ENCODE measurements around the gene KRT23. TPM values are rescaled to one million over a fixed set of nuclear protein-coding genes. Genes with fewer than 3 reads are reported as not detected.

KRT23 gene
- total RNA-seq, 4 donors from 2014 or later = 0.38 to 19.6 (median 4.9) TPM

DNA sequence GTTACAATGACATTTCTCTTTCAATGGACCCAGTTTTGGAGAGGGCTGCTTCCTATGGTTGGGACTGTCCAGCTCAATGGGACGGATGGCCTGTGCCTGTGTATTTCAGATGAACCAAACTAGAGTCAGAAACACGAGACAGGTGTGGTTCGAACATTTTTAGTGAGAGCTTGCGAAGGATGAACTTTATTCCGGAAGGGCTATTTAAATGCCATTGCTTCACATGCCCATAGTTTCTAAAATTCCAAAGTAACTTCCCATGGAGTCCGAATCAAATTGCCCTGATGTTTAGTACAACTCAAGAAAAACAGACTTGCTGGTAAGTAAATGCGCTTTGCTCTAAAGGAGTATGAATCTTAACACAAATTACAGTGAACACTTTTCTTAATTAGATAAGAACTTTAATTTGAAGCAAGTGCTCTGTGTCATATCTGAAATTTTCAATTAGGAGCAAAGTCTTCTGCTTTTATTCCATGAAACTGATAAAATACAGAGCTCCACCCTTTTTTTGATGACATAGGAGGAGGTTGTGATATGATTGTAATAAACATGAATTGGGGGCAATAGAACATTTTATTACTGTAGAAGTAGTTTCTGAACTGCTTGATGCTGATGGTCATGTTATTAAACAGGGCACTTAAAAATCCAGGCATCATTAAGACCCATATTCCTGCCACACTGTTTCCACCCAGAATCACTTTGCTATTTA is 53.7 kb downstream of the KRT23 start:
- DNase-seq = no peak
- H3K36me3 ChIP-seq = no peaks in the 10 kb centered on the region
- H3K27ac ChIP-seq = no peak overlapping the region
- H3K27me3 ChIP-seq = peaks cover 0 to 30% (median 0%) of the 10 kb centered on the region in 4 donors
- no peaks in the 10 kb centered on the region for H3K9me3 ChIP-seq
- intact Hi-C loops (cut with DNase I) = no loop called here
- no peak overlapping the region for H3K4me3 ChIP-seq
- TF ChIP-seq POLR2A (IDR thresholded peaks at IDR 0.05) = no peak
- TF ChIP-seq, protein P1, sequence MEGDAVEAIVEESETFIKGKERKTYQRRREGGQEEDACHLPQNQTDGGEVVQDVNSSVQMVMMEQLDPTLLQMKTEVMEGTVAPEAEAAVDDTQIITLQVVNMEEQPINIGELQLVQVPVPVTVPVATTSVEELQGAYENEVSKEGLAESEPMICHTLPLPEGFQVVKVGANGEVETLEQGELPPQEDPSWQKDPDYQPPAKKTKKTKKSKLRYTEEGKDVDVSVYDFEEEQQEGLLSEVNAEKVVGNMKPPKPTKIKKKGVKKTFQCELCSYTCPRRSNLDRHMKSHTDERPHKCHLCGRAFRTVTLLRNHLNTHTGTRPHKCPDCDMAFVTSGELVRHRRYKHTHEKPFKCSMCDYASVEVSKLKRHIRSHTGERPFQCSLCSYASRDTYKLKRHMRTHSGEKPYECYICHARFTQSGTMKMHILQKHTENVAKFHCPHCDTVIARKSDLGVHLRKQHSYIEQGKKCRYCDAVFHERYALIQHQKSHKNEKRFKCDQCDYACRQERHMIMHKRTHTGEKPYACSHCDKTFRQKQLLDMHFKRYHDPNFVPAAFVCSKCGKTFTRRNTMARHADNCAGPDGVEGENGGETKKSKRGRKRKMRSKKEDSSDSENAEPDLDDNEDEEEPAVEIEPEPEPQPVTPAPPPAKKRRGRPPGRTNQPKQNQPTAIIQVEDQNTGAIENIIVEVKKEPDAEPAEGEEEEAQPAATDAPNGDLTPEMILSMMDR (IDR thresholded peaks at IDR 0.05) = no peak
- peaks cover 0 to 5% (median 0%) of the 10 kb centered on the region in 3 donors for H3K4me1 ChIP-seq
- WGBS, 2 donors = 89 to 94% methylated on average over 7 of the region's 7 CpGs

- DNase-seq = no peak
- Histone ChIP-seq H3K27me3 (peaks cover 0 to 30% (median 0%) of the 10 kb centered on the region in 4 donors), H3K4me1 (peaks cover 0 to 5% (median 0%) of the 10 kb centered on the region in 3 donors), H3K9me3 (no peaks in the 10 kb centered on the region), H3K4me3 (no peak overlapping the region), H3K27ac (no peak overlapping the region), H3K36me3 (no peaks in the 10 kb centered on the region)
- TF ChIP-seq, protein P1 (IDR thresholded peaks at IDR 0.05) = no peak
- TF ChIP-seq POLR2A (IDR thresholded peaks at IDR 0.05) = no peak
- WGBS, 2 donors = 81 to 84% methylated on average over 1 of the region's 1 CpG
- intact Hi-C loops (cut with DNase I) = no loop called here
Observed at GRCh38 chr17:40883031-40883430, 54.4 kb downstream of the KRT23 start.

GRCh38 chr17:40879026-40879425 is 58.4 kb downstream of the KRT23 start:
- intact Hi-C loops (cut with DNase I) = no loop called here
- Histone ChIP-seq H3K27ac (no peak overlapping the region), H3K36me3 (no peaks in the 10 kb centered on the region), H3K27me3 (peaks cover 0 to 8% (median 0%) of the 10 kb centered on the region in 4 donors), H3K4me3 (no peak overlapping the region), H3K4me1 (peaks cover 0 to 5% (median 0%) of the 10 kb centered on the region in 3 donors), H3K9me3 (no peaks in the 10 kb centered on the region)
- DNase-seq = no peak
- TF ChIP-seq POLR2A (IDR thresholded peaks at IDR 0.05) = no peak
- TF ChIP-seq, protein P1 (IDR thresholded peaks at IDR 0.05) = no peak
- WGBS, 2 donors = 84% methylated on average over 1 of the region's 1 CpG; no CpG with 5 or more reads in 1 of the 2 donors

DNA sequence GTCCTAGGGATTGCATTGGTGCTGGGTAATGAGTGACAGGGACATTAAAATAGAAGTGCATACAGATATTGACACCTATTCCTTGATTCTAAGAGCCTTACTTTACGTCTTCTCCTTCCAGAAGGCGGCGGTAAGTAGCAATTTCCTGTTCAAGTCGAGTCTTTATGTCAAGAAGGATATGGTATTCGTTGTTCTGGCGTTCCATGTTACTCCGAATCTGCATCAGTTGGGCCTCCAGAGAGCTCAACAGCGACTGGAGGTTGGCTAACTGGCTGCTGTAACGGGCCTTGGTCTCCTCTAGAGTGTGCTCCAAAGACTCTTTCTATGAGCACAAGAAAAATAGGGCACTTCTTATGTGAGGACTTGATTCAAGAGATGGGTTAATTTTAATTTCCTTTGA is 59.4 kb downstream of the KRT23 start:
- Histone ChIP-seq H3K36me3 (no peaks in the 10 kb centered on the region), H3K4me3 (no peak overlapping the region), H3K4me1 (peaks cover 0 to 5% (median 0%) of the 10 kb centered on the region in 3 donors), H3K27me3 (peaks cover 0 to 3% (median 0%) of the 10 kb centered on the region in 4 donors), H3K27ac (no peak overlapping the region), H3K9me3 (no peaks in the 10 kb centered on the region)
- DNase-seq = no peak
- intact Hi-C loops (cut with DNase I) = no loop called here
- 91 to 92% methylated on average over 9 of the region's 9 CpGs for WGBS, 2 donors
- TF ChIP-seq, protein P1 (IDR thresholded peaks at IDR 0.05) = no peak
- no peak for TF ChIP-seq POLR2A (IDR thresholded peaks at IDR 0.05)

DNA sequence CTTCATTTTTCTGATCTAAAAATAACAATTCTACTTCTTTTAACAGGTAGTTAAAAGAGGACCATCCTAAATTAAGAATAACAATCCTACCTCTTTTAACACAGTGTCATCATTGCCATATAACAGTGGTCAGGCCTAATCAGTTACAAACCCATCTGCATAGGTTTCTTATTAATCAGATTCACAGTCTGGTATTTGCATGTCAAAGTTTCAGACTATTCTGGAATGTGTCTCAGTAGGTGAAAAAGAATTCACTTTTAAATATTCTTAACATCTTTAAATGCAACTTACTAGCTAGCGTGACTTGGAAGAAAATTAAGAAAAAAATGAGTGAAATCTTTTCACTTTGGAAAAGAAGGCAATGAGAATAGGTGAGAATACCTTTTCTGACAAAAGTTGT is 63.6 kb downstream of the KRT23 start:
- H3K4me3 ChIP-seq = no peak overlapping the region
- intact Hi-C loops (cut with DNase I) = no loop called here
- no peaks in the 10 kb centered on the region for H3K4me1 ChIP-seq
- H3K36me3 ChIP-seq = no peaks in the 10 kb centered on the region
- TF ChIP-seq, protein P1 (IDR thresholded peaks at IDR 0.05) = no peak
- TF ChIP-seq POLR2A (IDR thresholded peaks at IDR 0.05) = no peak
- H3K9me3 ChIP-seq = no peaks in the 10 kb centered on the region
- DNase-seq = no peak
- H3K27ac ChIP-seq = no peak overlapping the region
- WGBS, 2 donors = 88 to 100% methylated on average over 1 of the region's 1 CpG
- peaks cover 0 to 28% (median 0%) of the 10 kb centered on the region in 4 donors for H3K27me3 ChIP-seq
